WTC11 (cell line): Measurements from ENCODE around the gene TERT. TPM values are rescaled to one million over a fixed set of nuclear protein-coding genes. Genes with fewer than 3 reads are reported as not detected.

Source experiments
- ATAC-seq: fragments of 200-7000 bp; cut with Tn5 transposase; 2 replicates; pipeline ENCODE4 v1.10.0; 2021; ENCODE audit warnings: mild to moderate bottlenecking, moderate library complexity
- CTCF ChIA-PET: fragments of 300-600 bp; sonication (Branson Sonifier 250); formaldehyde crosslinking; loops from one replicate; lab custom pipeline; 2021; ENCODE audit warnings: antibody characterized with exemption; lab: Charles Lee
- POLR2A ChIA-PET: fragments of 350-600 bp; sonication (Branson Sonifier 250); formaldehyde crosslinking; loops from one replicate; lab custom pipeline; 2021; ENCODE audit warnings: antibody characterized with exemption; lab: Charles Lee
- DNase-seq: peaks from one replicate; pipeline ENCODE4 v3.0.0; 2021; ENCODE audit warnings: low spot score
- H3K27ac Mint-ChIP-seq: 2 replicates; pipeline ENCODE4 v1.8.0; 2021; ENCODE audit warnings: mixed read lengths
- H3K27me3 Mint-ChIP-seq: 2 replicates; pipeline ENCODE4 v1.8.0; 2021; ENCODE audit warnings: low read depth, mild to moderate bottlenecking, moderate library complexity, mixed read lengths
- H3K36me3 Mint-ChIP-seq: 2 replicates; pipeline ENCODE4 v1.8.0; 2021; ENCODE audit warnings: mixed read lengths
- H3K4me1 Mint-ChIP-seq: 2 replicates; pipeline ENCODE4 v1.8.0; 2022; ENCODE audit warnings: mixed read lengths
- H3K4me3 Mint-ChIP-seq: 2 replicates; pipeline ENCODE4 v1.8.0; 2021; ENCODE audit warnings: mild to moderate bottlenecking, moderate library complexity, mixed read lengths
- H3K9me3 Mint-ChIP-seq: 2 replicates; pipeline ENCODE4 v1.8.0; 2021; ENCODE audit warnings: mixed read lengths
- CREM ChIP-seq: sonication (generic); formaldehyde crosslinking; IDR thresholded peaks from 2 replicates; pipeline ENCODE4 v1.8.1; 2022; ENCODE audit warnings: mild to moderate bottlenecking, missing genetic modification reagents, moderate library complexity
- ELF4 ChIP-seq: sonication (generic); formaldehyde crosslinking; IDR thresholded peaks from 2 replicates; pipeline ENCODE4 v1.8.1; 2022; ENCODE audit warnings: low read depth, mild to moderate bottlenecking, moderate library complexity, missing genetic modification reagents
- EMX1 ChIP-seq: fragments of 250-450 bp; sonication (Bioruptor Pico); IDR thresholded peaks from 2 replicates; pipeline ENCODE4 v1.8.0; 2021; ENCODE audit warnings: mild to moderate bottlenecking
- KAT7 ChIP-seq: sonication (generic); formaldehyde crosslinking; IDR thresholded peaks from 2 replicates; pipeline ENCODE4 v1.8.1; 2023; ENCODE audit warnings: missing genetic modification reagents, mild to moderate bottlenecking, borderline replicate concordance
- NFYB ChIP-seq: sonication (generic); formaldehyde crosslinking; conservative IDR thresholded peaks from 2 replicates; pipeline ENCODE4 v1.8.0; 2022; ENCODE audit warnings: low read depth, missing genetic modification reagents
- RORB ChIP-seq: fragments of 250-450 bp; sonication (Bioruptor Pico); IDR thresholded peaks from 2 replicates; pipeline ENCODE4 v1.9.0; 2021; ENCODE audit warnings: mild to moderate bottlenecking
- SMAD3 ChIP-seq: sonication (generic); formaldehyde crosslinking; IDR thresholded peaks from 2 replicates; pipeline ENCODE4 v1.8.0; 2022; ENCODE audit warnings: missing genetic modification reagents, mild to moderate bottlenecking, borderline replicate concordance
- TEAD1 ChIP-seq: sonication (generic); formaldehyde crosslinking; IDR thresholded peaks from 2 replicates; pipeline ENCODE4 v1.8.0; 2022; ENCODE audit warnings: mild to moderate bottlenecking, missing genetic modification reagents
- ZNF219 ChIP-seq: sonication (generic); formaldehyde crosslinking; IDR thresholded peaks from 2 replicates; pipeline ENCODE4 v1.8.0; 2023; ENCODE audit warnings: missing genetic modification reagents, mild to moderate bottlenecking, borderline replicate concordance
- ZNF232 ChIP-seq: sonication (generic); formaldehyde crosslinking; IDR thresholded peaks from 2 replicates; pipeline ENCODE4 v1.8.0; 2022; ENCODE audit warnings: mild to moderate bottlenecking, missing genetic modification reagents
- total RNA-seq: library from RNA; stranded (reverse); gene quantifications from 3 replicates; pipeline ENCODE4 v1.2.3, GENCODE V29; 2021
- TF ChIP-seq, protein P1 (sequence below): fragments of 250-450 bp; sonication (Bioruptor Pico); IDR thresholded peaks from 2 replicates; pipeline ENCODE4 v1.9.0; 2021; ENCODE audit warnings: mild to moderate bottlenecking, borderline replicate concordance
- TF ChIP-seq, protein P2 (sequence below): sonication (generic); formaldehyde crosslinking; IDR thresholded peaks from 2 replicates; pipeline ENCODE4 v1.8.0; 2022; ENCODE audit warnings: mild to moderate bottlenecking, missing genetic modification reagents
- TF ChIP-seq, protein P3 (sequence below): sonication (generic); formaldehyde crosslinking; IDR thresholded peaks from 2 replicates; pipeline ENCODE4 v1.8.1; 2022; ENCODE audit warnings: low read depth, missing genetic modification reagents, borderline replicate concordance
- TF ChIP-seq, protein P4 (sequence below): fragments of 250-450 bp; sonication (Bioruptor Pico); conservative IDR thresholded peaks from 2 replicates; pipeline ENCODE4 v1.9.0; 2021; ENCODE audit warnings: mild to moderate bottlenecking
- TF ChIP-seq, protein P5 (sequence below): sonication (generic); formaldehyde crosslinking; IDR thresholded peaks from 2 replicates; pipeline ENCODE4 v1.8.0; 2022; ENCODE audit warnings: mild to moderate bottlenecking, missing genetic modification reagents

The TERT gene
- total RNA-seq, 1 experiment from 2014 or later = 42.9 TPM

DNA sequence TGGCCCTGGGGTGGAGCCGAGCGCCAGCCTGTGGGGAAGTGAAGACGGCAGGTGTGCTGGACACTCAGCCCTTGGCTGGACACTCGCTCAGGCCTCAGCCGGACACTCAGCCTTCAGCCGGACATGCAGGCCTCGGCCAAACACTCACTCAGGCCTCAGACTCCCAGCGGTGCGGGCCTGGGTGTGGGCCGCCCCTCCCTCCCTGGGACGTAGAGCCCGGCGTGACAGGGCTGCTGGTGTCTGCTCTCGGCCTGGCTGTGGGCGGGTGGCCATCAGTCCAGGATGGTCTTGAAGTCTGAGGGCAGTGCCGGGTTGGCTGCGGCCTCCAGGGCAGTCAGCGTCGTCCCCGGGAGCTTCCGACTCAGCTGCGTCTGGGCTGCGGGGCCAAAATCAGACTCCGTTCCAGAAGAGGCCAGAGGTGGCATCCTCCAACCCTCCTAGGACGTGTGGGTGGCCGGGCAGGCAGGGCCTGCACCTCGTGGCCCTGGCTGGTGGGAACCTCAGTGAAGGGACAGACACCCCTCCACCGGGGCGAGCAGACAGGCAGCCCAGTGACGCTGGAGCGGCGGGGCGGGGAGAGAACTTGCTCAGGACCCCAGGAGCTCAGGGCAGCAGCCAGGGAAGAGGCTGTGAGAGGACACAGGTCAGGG is 41.3 kb downstream of the TERT start (continued):
- TF ChIP-seq, protein P1, sequence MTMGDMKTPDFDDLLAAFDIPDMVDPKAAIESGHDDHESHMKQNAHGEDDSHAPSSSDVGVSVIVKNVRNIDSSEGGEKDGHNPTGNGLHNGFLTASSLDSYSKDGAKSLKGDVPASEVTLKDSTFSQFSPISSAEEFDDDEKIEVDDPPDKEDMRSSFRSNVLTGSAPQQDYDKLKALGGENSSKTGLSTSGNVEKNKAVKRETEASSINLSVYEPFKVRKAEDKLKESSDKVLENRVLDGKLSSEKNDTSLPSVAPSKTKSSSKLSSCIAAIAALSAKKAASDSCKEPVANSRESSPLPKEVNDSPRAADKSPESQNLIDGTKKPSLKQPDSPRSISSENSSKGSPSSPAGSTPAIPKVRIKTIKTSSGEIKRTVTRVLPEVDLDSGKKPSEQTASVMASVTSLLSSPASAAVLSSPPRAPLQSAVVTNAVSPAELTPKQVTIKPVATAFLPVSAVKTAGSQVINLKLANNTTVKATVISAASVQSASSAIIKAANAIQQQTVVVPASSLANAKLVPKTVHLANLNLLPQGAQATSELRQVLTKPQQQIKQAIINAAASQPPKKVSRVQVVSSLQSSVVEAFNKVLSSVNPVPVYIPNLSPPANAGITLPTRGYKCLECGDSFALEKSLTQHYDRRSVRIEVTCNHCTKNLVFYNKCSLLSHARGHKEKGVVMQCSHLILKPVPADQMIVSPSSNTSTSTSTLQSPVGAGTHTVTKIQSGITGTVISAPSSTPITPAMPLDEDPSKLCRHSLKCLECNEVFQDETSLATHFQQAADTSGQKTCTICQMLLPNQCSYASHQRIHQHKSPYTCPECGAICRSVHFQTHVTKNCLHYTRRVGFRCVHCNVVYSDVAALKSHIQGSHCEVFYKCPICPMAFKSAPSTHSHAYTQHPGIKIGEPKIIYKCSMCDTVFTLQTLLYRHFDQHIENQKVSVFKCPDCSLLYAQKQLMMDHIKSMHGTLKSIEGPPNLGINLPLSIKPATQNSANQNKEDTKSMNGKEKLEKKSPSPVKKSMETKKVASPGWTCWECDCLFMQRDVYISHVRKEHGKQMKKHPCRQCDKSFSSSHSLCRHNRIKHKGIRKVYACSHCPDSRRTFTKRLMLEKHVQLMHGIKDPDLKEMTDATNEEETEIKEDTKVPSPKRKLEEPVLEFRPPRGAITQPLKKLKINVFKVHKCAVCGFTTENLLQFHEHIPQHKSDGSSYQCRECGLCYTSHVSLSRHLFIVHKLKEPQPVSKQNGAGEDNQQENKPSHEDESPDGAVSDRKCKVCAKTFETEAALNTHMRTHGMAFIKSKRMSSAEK (CRISPR knock-in tag) = no peak
- no peak for TF ChIP-seq ZNF232 (CRISPR knock-in tag)
- TF ChIP-seq TEAD1 (CRISPR knock-in tag) = no peak
- TF ChIP-seq KAT7 (CRISPR knock-in tag) = no peak
- no peak for TF ChIP-seq CREM (CRISPR knock-in tag)
- TF ChIP-seq EMX1 (CRISPR knock-in tag) = no peak
- TF ChIP-seq, protein P2, sequence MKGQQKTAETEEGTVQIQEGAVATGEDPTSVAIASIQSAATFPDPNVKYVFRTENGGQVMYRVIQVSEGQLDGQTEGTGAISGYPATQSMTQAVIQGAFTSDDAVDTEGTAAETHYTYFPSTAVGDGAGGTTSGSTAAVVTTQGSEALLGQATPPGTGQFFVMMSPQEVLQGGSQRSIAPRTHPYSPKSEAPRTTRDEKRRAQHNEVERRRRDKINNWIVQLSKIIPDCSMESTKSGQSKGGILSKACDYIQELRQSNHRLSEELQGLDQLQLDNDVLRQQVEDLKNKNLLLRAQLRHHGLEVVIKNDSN = no peak
- TF ChIP-seq ELF4 = no peak

DNA sequence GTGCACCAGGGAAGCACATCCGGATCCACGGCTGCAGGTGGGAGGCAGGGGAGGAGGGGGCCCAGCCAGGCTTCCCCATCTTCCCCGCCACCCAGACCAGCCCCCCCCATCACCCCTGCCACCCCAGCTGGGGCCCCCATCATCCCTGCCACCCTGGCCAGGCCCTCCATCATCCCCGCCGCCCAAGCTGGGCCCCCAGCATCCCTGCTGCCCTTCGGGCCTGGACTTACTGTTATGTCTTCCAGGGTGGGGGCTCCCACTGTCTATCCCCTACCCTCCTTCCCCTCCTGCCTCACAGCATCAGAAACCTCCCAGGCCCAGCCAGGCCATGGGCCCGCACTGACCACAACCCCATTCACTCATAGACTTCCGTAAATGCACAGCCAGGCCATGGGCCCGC is 42.2 kb downstream of the TERT start:
- TF ChIP-seq, protein P3, sequence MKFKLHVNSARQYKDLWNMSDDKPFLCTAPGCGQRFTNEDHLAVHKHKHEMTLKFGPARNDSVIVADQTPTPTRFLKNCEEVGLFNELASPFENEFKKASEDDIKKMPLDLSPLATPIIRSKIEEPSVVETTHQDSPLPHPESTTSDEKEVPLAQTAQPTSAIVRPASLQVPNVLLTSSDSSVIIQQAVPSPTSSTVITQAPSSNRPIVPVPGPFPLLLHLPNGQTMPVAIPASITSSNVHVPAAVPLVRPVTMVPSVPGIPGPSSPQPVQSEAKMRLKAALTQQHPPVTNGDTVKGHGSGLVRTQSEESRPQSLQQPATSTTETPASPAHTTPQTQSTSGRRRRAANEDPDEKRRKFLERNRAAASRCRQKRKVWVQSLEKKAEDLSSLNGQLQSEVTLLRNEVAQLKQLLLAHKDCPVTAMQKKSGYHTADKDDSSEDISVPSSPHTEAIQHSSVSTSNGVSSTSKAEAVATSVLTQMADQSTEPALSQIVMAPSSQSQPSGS (CRISPR knock-in tag) = no peak
- TF ChIP-seq SMAD3 (CRISPR knock-in tag) (no peak), RORB (CRISPR knock-in tag) (no peak), NFYB (CRISPR knock-in tag) (no peak), ZNF219 (no peak)
- TF ChIP-seq, protein P4, sequence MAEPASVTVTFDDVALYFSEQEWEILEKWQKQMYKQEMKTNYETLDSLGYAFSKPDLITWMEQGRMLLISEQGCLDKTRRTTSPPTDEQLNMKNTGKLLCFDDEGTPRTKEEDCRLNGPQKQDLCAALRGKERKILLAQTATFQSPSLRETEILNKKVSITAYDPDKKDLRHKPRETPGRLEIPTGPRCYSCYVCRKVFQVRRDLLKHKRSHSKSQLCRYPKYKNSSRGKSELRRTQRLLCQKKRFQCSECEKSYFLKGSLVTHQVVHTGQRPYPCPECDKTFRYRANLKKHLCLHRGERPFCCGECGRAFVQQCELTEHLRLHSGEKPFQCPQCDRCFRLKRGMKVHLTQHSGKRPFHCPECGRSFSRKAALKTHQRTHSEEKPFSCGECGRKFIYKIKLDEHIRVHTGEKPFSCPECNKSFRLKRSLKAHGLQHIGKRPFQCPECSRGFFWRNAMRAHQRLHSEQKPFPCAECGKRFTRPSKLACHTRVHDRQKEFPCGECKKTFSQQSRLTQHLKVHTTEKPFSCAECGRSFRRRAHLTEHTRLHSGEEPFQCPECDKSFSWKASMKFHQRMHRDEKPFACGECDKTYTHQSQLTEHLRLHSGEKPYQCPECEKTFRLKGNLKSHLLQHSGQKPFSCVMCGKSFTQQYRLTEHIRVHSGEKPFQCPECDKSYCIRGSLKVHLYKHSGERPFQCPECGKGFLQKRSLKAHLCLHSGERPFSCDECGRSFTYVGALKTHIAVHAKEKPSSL = no peak
- TF ChIP-seq, protein P5, sequence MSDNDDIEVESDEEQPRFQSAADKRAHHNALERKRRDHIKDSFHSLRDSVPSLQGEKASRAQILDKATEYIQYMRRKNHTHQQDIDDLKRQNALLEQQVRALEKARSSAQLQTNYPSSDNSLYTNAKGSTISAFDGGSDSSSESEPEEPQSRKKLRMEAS = no peak
- no peak for DNase-seq
- ATAC-seq = no peak
- no peak overlapping the region for H3K4me3 Mint-ChIP-seq
- H3K9me3 Mint-ChIP-seq = no peaks in the 10 kb centered on the region
- no peaks in the 10 kb centered on the region for H3K4me1 Mint-ChIP-seq
- H3K27me3 Mint-ChIP-seq = no peaks in the 10 kb centered on the region
- H3K36me3 Mint-ChIP-seq = peaks cover 3% of the 10 kb centered on the region; the same call in 1 of the 2 replicates
- H3K27ac Mint-ChIP-seq = no peak overlapping the region
- ChIA-PET POLR2A (no interaction called here), CTCF (no interaction called here)
